ENCODE data around the gene RANBP3. TPM values are rescaled to one million over a fixed set of nuclear protein-coding genes. Genes with fewer than 3 reads are reported as not detected.
"Not testable (repeated sequence)": the region's sequence is repeated elsewhere in the genome, so short reads cannot be mapped to it uniquely, and the experiment has no call there.

Gene RANBP3
- total RNA-seq, 3 donors from 2014 or later = 47.0 to 94.2 (median 60.5) TPM

- H3K4me3 ChIP-seq = no peak overlapping the region
- H3K9me3 ChIP-seq = no peaks in the 10 kb centered on the region
- no peak for TF ChIP-seq CTCF (IDR thresholded peaks at IDR 0.05)
- no peak for ATAC-seq
- no peaks in the 10 kb centered on the region for H3K4me1 ChIP-seq (ENCODE audit: low read depth)
- intact Hi-C loops (cut with DNase I, micrococcal nuclease) = no loop called here
- DNase-seq = no peak
- no peaks in the 10 kb centered on the region for H3K36me3 ChIP-seq (ENCODE audit: low read depth)
Measured at GRCh38 chr19:6011206-6011605, 33.3 kb upstream of the RANBP3 start.

GRCh38 chr19:6010107-6010506 is 32.2 kb upstream of the RANBP3 start:
- H3K4me3 ChIP-seq = no peak overlapping the region
- no peaks in the 10 kb centered on the region for H3K4me1 ChIP-seq (ENCODE audit: low read depth)
- no peaks in the 10 kb centered on the region for H3K36me3 ChIP-seq (ENCODE audit: low read depth)
- no peaks in the 10 kb centered on the region for H3K9me3 ChIP-seq
- no peak for TF ChIP-seq CTCF (IDR thresholded peaks at IDR 0.05)
- intact Hi-C loops (cut with DNase I, micrococcal nuclease) = no loop called here
- DNase-seq (peak in 1 of 3 donors; percentile 34), ATAC-seq (no peak)

- intact Hi-C loops (cut with DNase I, micrococcal nuclease) = no loop called here
- ATAC-seq (no peak), DNase-seq (no peak)
- TF ChIP-seq CTCF (IDR thresholded peaks at IDR 0.05) = no peak
- Histone ChIP-seq H3K4me1 (ENCODE audit: low read depth) (no peaks in the 10 kb centered on the region), H3K4me3 (no peak overlapping the region), H3K9me3 (no peaks in the 10 kb centered on the region), H3K36me3 (ENCODE audit: low read depth) (no peaks in the 10 kb centered on the region)
Measured at GRCh38 chr19:6007866-6008265, 29.9 kb upstream of the RANBP3 start.

GRCh38 chr19:6006896-6007295 is 29.0 kb upstream of the RANBP3 start:
- intact Hi-C loops (cut with DNase I, micrococcal nuclease) = no loop called here
- ATAC-seq (no peak), DNase-seq (no peak)
- no peaks in the 10 kb centered on the region for H3K9me3 ChIP-seq
- no peak overlapping the region for H3K4me3 ChIP-seq
- TF ChIP-seq CTCF (IDR thresholded peaks at IDR 0.05) = no peak
- H3K4me1 ChIP-seq (ENCODE audit: low read depth) = no peaks in the 10 kb centered on the region
- no peaks in the 10 kb centered on the region for H3K36me3 ChIP-seq (ENCODE audit: low read depth)

- intact Hi-C loops (cut with DNase I, micrococcal nuclease); ATAC-seq; H3K4me1 ChIP-seq (ENCODE audit: low read depth); H3K4me3 ChIP-seq; H3K36me3 ChIP-seq (ENCODE audit: low read depth); DNase-seq; H3K9me3 ChIP-seq: not testable (repeated sequence)
Measured at GRCh38 chr19:6006070-6006446, 28.1 kb upstream of the RANBP3 start.

GRCh38 chr19:6005321-6006069 is 27.6 kb upstream of the RANBP3 start:
- no peaks in the 10 kb centered on the region for H3K36me3 ChIP-seq (ENCODE audit: low read depth)
- H3K4me3 ChIP-seq = no peak overlapping the region
- intact Hi-C loops (cut with DNase I, micrococcal nuclease) = no loop called here
- H3K9me3 ChIP-seq = no peaks in the 10 kb centered on the region
- no peak for TF ChIP-seq CTCF (IDR thresholded peaks at IDR 0.05)
- no peaks in the 10 kb centered on the region for H3K4me1 ChIP-seq (ENCODE audit: low read depth)
- DNase-seq (no peak), ATAC-seq (no peak)

All from mucosa of descending colon (tissue), 3 donors.